Measurements from ENCODE around the gene SPATA3.
A peak's percentile ranks its signal among the peaks of the same experiment; 100 is the strongest.
"Not testable (repeated sequence)": the region's sequence is repeated elsewhere in the genome, so short reads cannot be mapped to it uniquely, and the experiment has no call there.

Gene SPATA3

GRCh38 chr2:230995821-230996220, at the start of gene SPATA3:
TSS of gene SPATA3 (plus strand) at chr2:230996121. CDS start at chr2:230996234, 113 bp downstream.
- DNase-seq (ENCODE audit: low spot score), result no peak

- no peak for DNase-seq (ENCODE audit: low spot score)
Measured at GRCh38 chr2:230946429-230947234, 49.3 kb upstream of the SPATA3 start.

- DNase-seq (ENCODE audit: low spot score), result no peak
Measured at GRCh38 chr2:230947235-230947576, 48.7 kb upstream of the SPATA3 start.

- DNase-seq (ENCODE audit: low spot score), result no peak
Measured at GRCh38 chr2:230947908-230948365, 48.0 kb upstream of the SPATA3 start.

GRCh38 chr2:230949966-230950873, 45.7 kb upstream of the SPATA3 start:
- no peak for DNase-seq (ENCODE audit: low spot score)

GRCh38 chr2:230950874-230951339, 45.0 kb upstream of the SPATA3 start:
- DNase-seq (ENCODE audit: low spot score), result no peak

- no peak for DNase-seq (ENCODE audit: low spot score)
Measured at GRCh38 chr2:230951396-230951795, 44.5 kb upstream of the SPATA3 start.

- DNase-seq (ENCODE audit: low spot score), result no peak
Measured at GRCh38 chr2:230952226-230952956, 43.5 kb upstream of the SPATA3 start.

GRCh38 chr2:230953845-230954244, 42.1 kb upstream of the SPATA3 start:
- DNase-seq (ENCODE audit: low spot score), result no peak

- no peak for DNase-seq (ENCODE audit: low spot score)
Measured at GRCh38 chr2:230954746-230955145, 41.2 kb upstream of the SPATA3 start.

GRCh38 chr2:230955163-230955737, 40.7 kb upstream of the SPATA3 start:
- DNase-seq (ENCODE audit: low spot score), result no peak

GRCh38 chr2:230956827-230957755, 38.8 kb upstream of the SPATA3 start:
- peak; percentile 45 for DNase-seq (ENCODE audit: low spot score)

GRCh38 chr2:230957756-230958391, 38.0 kb upstream of the SPATA3 start:
- no peak for DNase-seq (ENCODE audit: low spot score)

- DNase-seq (ENCODE audit: low spot score), result no peak
Measured at GRCh38 chr2:230958820-230959756, 36.8 kb upstream of the SPATA3 start.

GRCh38 chr2:230960026-230960425, 35.9 kb upstream of the SPATA3 start:
- no peak for DNase-seq (ENCODE audit: low spot score)

GRCh38 chr2:230961091-230961491, 34.8 kb upstream of the SPATA3 start:
- DNase-seq (ENCODE audit: low spot score), result no peak

GRCh38 chr2:230964136-230964730, 31.7 kb upstream of the SPATA3 start:
- no peak for DNase-seq (ENCODE audit: low spot score)

GRCh38 chr2:230967113-230967512, 28.8 kb upstream of the SPATA3 start:
- DNase-seq (ENCODE audit: low spot score), result no peak

- not testable (repeated sequence) for DNase-seq (ENCODE audit: low spot score)
Measured at GRCh38 chr2:230968314-230968713, 27.6 kb upstream of the SPATA3 start.
